ENCODE measurements around the gene IDH3G.
"Not testable (repeated sequence)": the region's sequence is repeated elsewhere in the genome, so short reads cannot be mapped to it uniquely, and the experiment has no call there.

The IDH3G gene
- 30.4 to 60.6 (median 48.8) reads per million in 18 experiments for total RNA-seq

- DNase-seq = peak; percentile 93 to 95
These were observed at the start of gene IDH3G, which contains the start of gene SSR4 for GRCh38 chrX:153794018-153794896. TSS of gene IDH3G (minus strand) at chrX:153794375. CDS start at chrX:153794326, 49 bp downstream. TSS of gene SSR4 (plus strand) at chrX:153794668. CDS start at chrX:153794688, 20 bp downstream.

- no peak for DNase-seq
These were observed 42.7 kb upstream of the IDH3G start for GRCh38 chrX:153836921-153837320.

- no peak for DNase-seq
These were observed 38.6 kb upstream of the IDH3G start for GRCh38 chrX:153832728-153833127.

GRCh38 chrX:153831429-153832150 lies 37.4 kb upstream of the IDH3G start:
- no peak for DNase-seq

GRCh38 chrX:153830640-153831428 lies 36.7 kb upstream of the IDH3G start:
- DNase-seq = no peak

GRCh38 chrX:153829799-153830639 lies 35.8 kb upstream of the IDH3G start, which contains the start of gene PDZD4:
TSS of gene PDZD4 (minus strand) at chrX:153830544. CDS start at chrX:153830298, 246 bp downstream.
- no peak for DNase-seq

GRCh38 chrX:153829549-153829798 lies 35.3 kb upstream of the IDH3G start:
- no peak for DNase-seq

GRCh38 chrX:153828723-153829548 lies 34.8 kb upstream of the IDH3G start:
- DNase-seq = no peak

- DNase-seq = no peak
These were observed 34.1 kb upstream of the IDH3G start for GRCh38 chrX:153828308-153828707.

- no peak for DNase-seq
These were observed 33.7 kb upstream of the IDH3G start for GRCh38 chrX:153827903-153828302.

- DNase-seq = no peak
These were observed 32.8 kb upstream of the IDH3G start for GRCh38 chrX:153827016-153827415.

- DNase-seq = no peak
These were observed 30.9 kb upstream of the IDH3G start for GRCh38 chrX:153825042-153825441.

- no peak for DNase-seq
These were observed 30.2 kb upstream of the IDH3G start for GRCh38 chrX:153824348-153824747.

GRCh38 chrX:153821066-153821465 lies 26.9 kb upstream of the IDH3G start:
- DNase-seq = no peak

GRCh38 chrX:153820601-153821000 lies 26.4 kb upstream of the IDH3G start:
- DNase-seq = no peak

GRCh38 chrX:153819384-153820040 lies 25.3 kb upstream of the IDH3G start:
- DNase-seq = no peak

GRCh38 chrX:153818571-153819383 lies 24.6 kb upstream of the IDH3G start:
- no peak for DNase-seq

GRCh38 chrX:153818064-153818463 lies 23.9 kb upstream of the IDH3G start:
- not testable (repeated sequence) for DNase-seq

GRCh38 chrX:153816831-153817690 lies 22.9 kb upstream of the IDH3G start:
- DNase-seq = no peak
